Fibroblast of villous mesenchyme (primary cell): ENCODE measurements around the gene CCDC86. TPM values are rescaled to one million over a fixed set of nuclear protein-coding genes. Genes with fewer than 3 reads are reported as not detected.

ENCODE experiments used
- DNase-seq: peaks from one replicate; pipeline ENCODE4 v3.0.0-alpha.2; 2010; ENCODE audit warnings: low read depth
- H3K4me3 ChIP-seq: 2 replicates; pipeline ENCODE4 v1.5.1; 2011; ENCODE audit warnings: low read depth, mild to moderate bottlenecking, low read length
- total RNA-seq: library from RNA; depleted of rRNA; stranded (reverse); fragments of >200 nt; gene quantifications from 2 replicates; pipeline ENCODE4 v1.2.3, GENCODE V29; 2012
- TF ChIP-seq, protein P1 (sequence below): IDR thresholded peaks from 2 replicates; pipeline ENCODE4 v1.5.1; 2012; ENCODE audit warnings: low read depth, mild to moderate bottlenecking, low read length; ENCODE audit not compliant: insufficient read depth

Gene CCDC86
- total RNA-seq, 1 donor: 11.2 TPM

DNA sequence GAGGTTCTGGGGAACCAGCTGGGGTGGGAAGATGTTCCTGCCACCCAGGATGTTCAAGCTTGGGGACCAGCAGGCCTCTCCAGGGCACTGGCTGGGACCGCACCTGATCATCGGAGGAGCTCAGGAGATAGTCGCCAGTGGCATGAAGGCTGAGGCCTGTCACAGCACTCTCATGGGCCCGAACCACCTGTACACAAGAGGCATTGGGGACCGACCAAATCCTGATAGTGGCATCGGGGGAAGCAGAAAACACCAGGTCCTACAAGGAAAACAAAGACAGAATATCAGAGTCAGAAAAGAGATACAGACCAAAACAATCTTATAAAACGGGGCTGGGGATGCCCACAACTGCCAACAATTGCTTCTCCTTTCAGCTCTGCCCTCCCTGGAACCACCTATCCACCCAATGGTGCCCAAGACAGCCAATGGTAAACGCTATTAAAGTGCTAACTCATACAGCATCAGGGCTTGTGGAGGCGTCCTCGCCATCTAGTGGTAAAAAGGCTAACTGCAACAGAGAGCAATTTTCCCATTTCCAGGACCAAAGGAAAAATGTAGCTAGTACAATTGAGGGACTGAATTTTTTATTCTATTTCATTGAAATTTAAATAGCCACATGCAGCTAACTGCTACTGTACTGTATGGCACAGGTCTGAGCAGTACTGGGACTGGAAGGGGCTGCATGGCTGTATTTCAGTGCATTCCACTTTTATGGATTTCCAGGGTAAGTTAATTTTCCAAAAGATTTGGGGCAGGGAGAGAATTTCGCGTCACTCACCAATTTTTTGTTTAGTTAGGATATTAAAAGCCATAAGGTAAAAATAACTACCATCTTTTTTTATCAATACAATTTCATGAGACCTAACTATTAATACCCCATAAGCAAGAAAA is 57.4 kb downstream of the CCDC86 start:
- no peak overlapping the region for H3K4me3 ChIP-seq
- peak; percentile 63 for DNase-seq
- TF ChIP-seq, protein P1, sequence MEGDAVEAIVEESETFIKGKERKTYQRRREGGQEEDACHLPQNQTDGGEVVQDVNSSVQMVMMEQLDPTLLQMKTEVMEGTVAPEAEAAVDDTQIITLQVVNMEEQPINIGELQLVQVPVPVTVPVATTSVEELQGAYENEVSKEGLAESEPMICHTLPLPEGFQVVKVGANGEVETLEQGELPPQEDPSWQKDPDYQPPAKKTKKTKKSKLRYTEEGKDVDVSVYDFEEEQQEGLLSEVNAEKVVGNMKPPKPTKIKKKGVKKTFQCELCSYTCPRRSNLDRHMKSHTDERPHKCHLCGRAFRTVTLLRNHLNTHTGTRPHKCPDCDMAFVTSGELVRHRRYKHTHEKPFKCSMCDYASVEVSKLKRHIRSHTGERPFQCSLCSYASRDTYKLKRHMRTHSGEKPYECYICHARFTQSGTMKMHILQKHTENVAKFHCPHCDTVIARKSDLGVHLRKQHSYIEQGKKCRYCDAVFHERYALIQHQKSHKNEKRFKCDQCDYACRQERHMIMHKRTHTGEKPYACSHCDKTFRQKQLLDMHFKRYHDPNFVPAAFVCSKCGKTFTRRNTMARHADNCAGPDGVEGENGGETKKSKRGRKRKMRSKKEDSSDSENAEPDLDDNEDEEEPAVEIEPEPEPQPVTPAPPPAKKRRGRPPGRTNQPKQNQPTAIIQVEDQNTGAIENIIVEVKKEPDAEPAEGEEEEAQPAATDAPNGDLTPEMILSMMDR: peak; percentile 96

DNA sequence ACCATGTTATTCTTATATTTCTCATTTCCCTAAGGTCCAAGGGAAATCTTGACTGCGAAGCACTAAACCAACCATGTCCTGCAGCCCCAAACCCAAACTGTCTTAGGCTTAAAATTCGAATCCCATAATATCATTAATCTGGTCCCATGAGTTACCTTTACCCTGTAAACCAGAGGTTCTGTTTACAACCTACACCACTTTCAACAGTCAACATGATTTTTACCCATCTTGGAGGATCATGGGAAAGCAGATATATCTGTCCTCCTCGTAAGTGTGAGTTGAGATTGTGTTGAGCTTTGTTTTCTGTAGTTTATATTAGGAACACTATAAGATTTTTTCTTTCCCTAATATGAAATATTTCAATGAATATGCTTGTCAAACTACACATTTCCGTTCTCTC is 58.1 kb downstream of the CCDC86 start:
- no peak for DNase-seq
- TF ChIP-seq, protein P1: no peak
- no peak overlapping the region for H3K4me3 ChIP-seq

Other genes starting within 250 kb of the CCDC86 start
- gene MS4A8, start 142.5 kb upstream of the CCDC86 start, total RNA-seq: under 0.01 TPM in 1 of 2 replicates, not detected in the other
- not detected in 2 replicates for gene MS4A18, start 117.4 kb upstream of the CCDC86 start, total RNA-seq
- gene MS4A15, start 85.2 kb upstream of the CCDC86 start, total RNA-seq: not detected in 2 replicates
- gene MS4A10, start 56.8 kb upstream of the CCDC86 start, total RNA-seq: not detected in 2 replicates
- under 0.01 TPM in 1 of 2 replicates, not detected in the other for gene PTGDR2, start 13.8 kb downstream of the CCDC86 start, total RNA-seq
- not detected in 2 replicates for gene ZP1, start 25.4 kb downstream of the CCDC86 start, total RNA-seq
- gene PRPF19, start 64.5 kb downstream of the CCDC86 start, total RNA-seq: 40.9 and 41.5 TPM in 2 replicates
- 28.9 and 38.3 TPM in 2 replicates for gene TMEM109, start 72.0 kb downstream of the CCDC86 start, total RNA-seq
- 29.3 and 40.6 TPM in 2 replicates for gene TMEM132A, start 82.3 kb downstream of the CCDC86 start, total RNA-seq
- gene SLC15A3, start 110.1 kb downstream of the CCDC86 start, total RNA-seq: 13.0 and 15.5 TPM in 2 replicates
- not detected in 2 replicates for gene CD6, start 129.6 kb downstream of the CCDC86 start, total RNA-seq